Hematopoietic multipotent progenitor cell treated with erythropoietin and hydrocortisone succinate and interleukin-3 and kit ligand, for 8 days (in vitro differentiated cells): Measurements from ENCODE around the gene LRRC27.

Experiments used
- DNase-seq: peaks from one replicate; pipeline ENCODE4 v3.0.0-alpha.2; 2015

Gene LRRC27

DNA sequence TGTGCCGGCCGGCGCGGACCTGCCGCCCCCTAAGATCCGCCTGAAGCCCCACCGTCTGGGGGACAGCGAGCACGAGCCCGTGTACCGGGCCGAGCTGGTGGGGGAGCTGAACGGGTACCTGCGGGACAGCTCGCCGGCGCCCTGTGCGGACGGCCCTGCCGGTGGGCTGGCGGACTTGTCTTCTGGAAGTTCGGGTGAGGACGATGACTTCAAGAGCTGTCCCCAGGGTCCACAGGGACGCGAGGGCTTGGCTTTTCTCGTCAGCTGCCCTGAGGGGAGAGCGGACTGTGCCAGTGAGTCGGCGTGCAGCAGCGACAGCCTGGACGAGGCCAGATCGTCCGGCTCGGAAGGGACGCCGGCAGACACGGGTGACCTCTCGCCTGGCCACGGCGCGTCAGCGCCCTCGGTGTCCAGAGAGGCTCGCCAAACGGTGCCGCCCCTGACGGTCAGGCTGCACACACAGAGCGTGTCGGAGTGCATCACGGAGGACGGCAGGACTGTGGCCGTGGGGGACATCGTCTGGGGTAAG, 73.5 kb downstream of the LRRC27 start:
- DNase-seq: no peak

DNA sequence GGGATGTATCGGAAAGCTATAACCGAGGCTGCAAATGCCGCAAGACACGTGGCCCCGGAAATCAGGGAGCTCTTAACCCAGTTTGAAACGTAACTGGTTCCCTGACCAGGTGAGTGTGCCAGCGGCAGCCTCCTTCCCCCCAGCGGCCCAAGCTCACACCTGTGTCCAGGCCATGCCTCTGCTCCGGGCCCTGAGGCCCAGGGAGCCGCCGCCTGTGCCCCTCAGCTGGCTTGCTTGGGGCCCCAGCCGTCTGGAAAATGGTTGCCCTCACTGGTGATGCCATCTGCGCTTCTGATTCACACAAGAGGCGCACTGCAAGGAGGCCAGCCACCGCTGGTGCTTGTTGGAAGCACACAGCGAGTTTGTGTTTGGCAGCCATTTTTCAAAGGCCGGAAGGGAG, 74.2 kb downstream of the LRRC27 start:
- DNase-seq: no peak

DNA sequence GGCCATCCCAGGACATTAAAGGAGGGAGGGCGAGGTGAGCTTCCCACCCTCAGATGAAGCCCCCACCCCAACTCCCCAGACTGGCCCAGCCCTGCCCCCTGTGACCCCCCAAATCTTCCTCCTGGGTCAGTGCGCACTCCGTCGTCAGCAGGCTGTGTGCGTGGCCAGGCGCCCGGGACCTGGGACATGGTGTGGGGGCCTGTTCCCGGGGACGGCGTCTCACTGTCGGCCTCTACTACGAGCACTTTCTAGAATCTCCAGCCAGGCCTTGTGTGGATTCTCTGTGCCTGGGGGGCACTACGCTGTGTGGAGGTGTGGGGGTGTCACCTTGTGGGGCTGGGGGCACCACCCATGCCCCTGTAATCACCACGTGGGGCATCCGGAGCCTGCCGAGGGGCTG, 74.8 kb downstream of the LRRC27 start:
- no peak for DNase-seq

DNA sequence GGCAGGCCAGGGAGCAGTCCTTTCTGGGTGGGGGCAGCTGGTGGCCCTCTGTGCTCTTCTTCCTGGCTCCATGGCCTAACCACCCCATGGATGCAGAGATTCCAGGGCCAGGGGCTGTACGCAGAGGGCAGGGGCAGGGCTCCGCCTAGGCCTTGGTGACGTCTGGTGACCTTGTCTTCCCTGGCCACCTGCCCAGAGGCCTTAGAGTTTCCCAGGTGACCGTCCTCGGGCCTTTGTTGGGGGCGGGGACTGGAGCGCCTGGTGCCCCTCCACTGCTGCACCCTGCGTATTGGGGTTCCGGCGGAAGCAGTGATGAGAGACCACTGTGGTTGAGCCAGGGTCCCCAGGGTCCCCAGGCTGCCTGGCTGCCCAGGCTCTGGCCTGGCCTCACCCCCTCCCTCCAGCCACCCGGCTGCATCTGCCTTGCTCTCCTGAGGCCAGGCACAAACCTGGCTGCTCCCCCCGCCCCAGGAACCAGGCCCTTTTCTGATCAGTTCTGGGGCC, 75.3 kb downstream of the LRRC27 start:
- no peak for DNase-seq

DNA sequence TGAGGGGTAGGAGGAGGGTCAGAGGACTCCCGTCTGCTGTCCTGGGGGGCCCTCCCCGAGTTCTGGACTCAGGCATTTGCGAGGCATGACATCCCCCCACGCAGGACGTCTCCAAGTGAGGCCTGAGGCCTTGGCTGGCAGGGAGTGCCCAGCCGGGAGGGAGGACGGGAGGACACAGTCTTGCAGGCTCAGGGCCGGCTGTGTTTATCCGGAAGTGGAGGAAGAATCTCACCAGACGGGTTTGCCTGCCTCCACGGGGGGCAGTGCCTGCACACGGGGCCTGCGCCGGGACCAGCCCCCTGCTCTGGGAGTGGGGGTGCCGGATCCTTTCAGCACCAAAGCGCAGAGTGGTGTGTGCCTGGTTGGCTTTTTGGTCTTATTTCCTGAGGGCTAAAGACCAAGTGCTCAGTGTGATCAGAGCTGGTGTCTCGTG, 75.9 kb downstream of the LRRC27 start:
- DNase-seq: no peak

DNA sequence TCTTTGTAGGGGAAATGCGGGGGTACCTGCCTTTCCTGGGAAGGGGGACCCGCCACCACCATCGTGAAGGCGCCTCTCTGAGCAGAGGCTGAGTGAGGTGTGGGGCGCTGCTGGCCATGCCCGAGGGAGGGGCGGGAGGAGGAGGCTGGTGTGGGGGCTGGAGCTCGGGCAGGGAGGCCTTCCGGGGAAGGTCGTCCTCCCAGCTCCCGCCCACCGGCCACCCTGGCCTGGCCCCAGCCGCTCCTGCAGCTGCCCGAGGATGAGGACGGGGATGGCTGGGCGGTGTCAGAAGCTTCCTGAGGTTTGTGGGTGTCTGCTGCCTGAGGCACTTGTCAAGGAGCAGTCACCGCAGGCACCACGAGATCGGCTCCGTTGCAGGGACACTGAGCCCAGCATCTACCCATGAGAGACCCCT, 76.4 kb downstream of the LRRC27 start:
- DNase-seq: no peak

DNA sequence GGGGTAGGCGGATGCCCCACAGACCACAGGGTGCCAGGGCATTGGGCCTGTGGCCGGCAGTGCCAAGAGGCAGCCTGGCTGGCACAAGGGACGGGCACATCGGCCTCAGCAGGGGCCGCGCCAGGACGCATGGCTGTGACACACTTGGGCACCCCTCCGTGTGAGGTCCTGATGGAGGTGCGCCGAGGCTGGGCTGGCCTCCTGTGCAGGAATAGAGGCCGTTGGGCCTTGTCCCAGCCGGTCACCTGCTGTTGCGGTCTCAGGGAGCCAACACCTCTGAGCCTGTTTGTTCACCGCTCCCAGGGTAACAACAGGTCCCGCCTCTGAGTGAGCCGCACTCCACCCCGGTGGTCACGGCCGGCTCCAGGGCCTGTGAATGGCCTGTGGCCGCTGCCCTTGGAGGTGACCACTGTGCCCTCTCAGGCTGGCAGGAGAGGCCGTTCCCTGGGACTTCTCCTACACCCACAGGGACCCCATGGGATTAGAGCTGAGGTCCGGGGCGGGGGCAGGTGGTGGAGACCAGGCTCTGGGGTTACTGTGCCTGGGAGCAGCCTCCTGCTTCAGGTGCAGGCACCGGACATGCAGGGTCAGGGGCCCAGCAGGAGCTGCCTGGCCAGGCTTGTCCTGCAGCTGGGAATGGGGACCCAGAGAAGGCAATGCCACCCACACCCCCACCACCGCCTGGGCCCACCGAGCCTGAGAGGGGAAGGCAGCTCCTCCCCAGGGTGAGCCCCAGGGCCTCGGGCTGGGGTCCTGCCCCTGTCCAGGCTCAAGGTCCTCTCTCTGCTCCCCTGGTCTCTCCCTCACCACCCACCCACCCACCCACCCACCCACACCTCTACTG, 77.1 kb downstream of the LRRC27 start:
- no peak for DNase-seq

DNA sequence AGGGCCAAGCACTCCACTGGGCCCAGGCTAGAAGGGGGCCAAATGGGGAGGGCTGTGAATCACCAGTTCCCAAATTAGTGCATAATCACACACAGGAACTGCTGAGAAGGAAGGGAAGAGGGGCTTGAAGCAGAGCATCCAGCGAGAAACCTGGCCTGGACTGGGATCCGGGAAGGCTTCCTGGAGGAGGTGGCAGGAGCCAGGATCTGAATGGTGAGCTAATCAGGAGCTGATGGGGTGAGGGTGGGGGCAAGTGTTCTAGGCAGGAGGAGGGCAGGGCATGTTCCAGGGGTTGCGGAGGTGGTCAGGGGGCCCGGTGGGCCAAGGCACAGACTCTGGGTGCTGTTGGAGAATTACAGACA, 77.7 kb downstream of the LRRC27 start:
- no peak for DNase-seq

DNA sequence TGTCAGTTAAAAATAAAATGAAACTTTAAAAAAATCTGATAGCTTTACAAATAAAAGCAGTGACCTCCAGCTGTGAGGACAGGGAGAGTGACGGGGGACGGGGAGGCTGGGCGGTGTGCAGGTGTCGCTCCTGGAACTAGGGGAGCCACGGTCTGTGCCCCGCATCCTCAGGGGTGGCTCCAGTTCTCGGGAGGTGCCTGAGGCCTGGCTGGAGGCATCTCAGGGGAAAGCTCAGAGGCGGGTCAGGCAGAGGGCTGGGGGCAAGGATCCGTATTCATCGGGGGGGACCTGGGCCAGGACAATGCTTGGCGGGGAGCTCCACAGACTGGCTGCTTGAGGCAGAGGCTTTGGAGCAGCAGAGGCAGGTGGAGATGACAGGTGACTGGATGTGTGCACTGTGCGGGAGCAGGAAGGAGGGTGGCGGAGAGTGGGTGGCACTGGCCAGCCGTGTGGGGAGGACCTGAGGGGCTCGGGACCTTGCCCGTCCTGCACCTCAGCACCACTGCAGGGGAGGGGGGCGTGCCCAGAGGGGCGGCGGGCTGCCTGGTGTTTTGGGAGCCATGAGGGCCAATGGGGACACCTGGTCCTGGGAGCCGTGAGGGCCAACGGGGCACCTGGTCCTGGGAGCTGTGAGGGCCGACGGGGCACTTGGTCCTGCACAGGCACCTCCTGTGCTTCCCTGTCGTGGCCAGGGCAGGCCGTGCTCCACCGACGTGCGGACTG, 78.2 kb downstream of the LRRC27 start:
- DNase-seq: no peak

DNA sequence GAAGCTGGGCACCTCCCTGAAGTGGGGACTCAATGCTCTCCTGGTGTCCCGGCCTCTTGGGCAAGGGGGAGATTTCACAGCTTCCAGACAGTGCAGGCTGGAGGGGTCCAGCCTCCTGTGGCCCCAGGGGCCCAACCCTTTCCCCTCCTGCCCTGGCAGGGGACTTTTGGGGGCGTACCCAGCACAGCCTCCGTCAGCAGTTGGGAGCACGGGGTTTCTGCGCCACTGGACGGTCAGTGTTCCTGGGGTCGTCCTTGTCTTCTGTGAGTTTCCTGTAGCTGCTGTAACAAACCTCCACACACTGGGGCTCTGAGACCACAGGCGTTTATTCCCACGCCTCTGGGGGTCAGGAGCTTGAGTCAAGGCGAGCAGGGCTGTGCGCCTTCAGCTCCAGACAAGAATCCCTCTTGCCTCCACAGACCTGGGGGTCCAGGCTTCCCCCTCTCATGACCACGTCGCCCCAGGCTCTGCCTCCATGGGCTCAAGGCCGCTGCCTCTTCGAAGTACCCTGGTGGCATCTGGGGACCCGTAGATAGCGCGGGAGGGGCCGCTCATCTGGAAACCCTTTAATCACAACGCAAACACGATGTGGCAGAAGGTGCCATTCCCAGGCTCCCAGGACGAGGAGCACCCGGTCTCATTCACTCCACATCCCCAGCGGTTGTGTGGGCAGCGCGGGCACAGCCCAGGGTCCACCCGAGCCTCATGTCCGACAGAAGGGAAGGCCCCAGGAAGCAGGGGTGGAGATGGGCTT, 79.0 kb downstream of the LRRC27 start:
- DNase-seq: no peak

DNA sequence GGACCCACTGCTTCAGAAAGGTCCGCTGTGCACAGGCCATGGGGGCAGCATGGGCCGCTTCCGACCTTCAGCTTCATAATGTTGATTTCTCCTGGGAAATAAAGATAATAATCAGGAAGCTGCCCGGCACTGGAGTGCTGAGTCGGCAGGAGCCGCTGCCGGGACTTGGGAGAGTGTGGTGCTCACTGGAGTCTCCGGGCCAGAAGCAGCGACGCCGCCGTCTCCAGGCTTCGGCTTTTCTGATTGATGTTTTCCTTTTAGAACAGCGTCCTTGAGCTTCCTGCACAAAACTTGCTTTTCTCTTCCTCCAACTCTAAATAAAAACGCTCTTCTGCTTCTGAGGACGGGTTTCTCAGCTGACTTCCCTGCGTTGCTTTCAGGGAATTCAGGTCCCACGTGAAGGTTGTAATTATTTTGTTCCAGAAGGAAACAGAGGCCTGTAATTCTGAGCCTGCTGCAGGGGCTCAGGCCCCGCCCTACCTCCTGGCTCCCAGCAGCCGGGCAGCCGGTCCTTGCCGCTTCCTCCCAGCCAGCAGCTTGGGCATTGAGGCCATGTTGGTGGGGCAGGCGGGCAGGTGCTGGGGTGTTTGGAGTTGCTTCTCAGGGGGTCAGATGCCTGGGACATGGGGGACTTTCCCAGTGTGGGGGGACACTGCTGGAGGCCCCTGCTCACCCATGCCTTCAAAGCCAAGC, 79.7 kb downstream of the LRRC27 start:
- DNase-seq: no peak

DNA sequence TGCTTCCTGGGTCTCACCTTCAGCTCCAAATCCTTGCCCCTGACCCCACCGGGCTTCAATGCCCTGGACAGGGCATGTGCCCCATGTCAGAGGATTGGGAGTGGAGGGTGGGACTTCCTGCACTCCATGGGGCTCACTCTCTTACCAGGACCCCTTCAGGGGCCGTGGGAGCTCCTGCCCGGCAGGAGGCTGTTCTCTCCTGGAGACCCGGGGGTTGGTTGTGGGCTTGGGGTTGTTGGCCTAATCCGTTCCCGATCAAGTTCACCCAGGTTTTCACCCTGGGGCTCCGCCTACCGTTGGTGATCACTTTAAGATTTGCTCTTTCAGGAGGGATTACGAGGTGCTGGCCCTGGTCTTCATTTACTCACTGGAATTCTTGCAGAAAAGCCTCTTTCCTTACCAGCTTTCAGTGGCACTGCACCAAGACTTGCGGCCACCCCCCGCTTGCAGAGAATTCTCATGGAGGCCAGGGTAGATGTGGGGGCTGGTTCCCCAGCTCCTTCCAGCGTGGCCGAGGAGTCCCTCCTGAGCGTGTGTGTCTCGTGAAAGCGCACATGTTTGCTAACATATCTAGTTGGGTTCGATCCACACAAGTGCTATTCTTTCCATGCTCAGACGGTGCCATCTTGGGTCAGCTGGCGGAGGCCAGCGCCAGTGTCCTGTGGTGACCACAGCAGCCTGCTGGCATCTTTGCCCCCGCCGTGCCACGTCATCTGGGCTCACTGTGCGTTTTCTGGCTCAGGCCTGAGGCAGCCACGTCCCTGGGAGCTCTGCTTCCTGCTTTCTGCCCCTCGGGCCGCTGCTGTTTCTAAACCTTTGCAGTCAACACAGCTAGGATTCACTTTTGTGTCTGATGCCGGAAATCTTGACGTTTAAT, 80.6 kb downstream of the LRRC27 start:
- DNase-seq: no peak

DNA sequence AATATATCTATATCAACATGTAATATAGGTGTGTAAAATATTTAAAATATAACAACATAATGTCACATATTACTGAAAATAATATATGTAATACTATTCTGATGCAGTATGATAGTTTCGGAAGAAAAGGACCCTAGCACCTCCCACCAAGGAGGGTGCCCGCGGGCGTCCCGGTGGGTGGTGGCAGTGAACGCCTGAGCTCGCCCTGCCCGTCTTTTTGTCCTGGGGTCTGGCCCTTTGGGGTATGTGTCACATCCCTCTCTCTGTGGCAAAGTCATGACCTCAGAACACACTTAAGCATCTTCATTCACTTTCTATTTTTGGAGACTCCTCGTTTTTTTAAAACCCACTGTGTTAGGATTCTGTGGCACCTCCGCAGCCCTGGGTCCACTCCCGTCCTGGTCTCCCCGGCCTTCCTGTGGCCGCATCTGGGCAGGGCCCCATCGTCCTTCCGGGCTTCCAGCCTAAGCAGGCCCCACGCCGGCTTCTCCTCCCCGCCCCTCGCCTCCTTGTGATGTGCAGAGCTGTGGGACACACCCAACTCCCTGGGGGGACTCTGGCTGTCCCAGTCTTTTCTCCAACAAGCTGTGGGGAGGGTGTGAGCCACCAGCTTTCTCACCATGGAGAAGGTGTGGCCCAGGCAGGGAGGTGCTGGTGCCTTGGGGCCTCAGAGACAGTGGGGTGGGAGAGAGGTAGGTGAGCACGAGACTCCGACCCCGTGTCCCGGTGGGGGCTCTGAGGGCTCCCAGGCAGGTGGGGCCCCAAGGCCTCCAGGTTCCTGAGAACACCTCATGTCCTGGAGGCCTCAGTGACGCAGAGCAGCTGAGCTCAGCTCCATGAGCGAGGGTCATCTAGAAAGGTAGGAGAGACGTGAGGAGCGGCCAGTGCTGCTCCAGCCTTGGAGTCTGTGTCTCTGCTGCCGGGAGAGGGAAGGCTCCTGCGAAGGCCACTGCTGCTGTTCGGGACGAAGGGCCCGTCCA, 81.5 kb downstream of the LRRC27 start:
- DNase-seq: no peak

DNA sequence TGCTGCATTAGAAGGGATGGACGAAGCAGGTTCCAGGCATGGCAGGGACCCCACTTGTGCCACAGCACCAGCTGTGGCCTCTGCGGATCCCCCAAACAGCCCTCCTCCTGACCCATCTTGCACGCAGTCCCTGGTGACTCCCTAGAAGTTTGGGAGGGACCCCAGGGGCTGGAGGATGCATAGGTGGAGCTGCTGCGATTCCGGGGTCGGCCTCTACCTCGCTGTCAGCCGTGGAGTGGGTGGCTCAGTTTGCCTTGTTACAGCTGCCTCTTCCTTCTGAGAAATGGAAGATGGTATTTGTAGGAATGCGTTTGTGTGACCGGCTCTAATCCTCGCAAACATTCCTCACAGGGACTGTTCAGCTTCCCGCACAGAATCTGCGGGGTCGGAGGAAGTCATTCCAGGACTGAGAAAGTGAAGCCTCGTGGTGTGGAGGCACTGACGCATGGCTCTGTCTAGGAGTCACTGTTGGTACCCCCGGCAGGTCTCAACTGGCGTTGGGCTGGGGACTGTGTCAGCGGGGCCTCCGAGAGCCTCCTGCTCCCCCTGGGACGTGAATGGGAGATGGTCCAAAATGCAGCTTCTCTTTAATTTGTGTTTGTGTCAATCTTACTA, 82.5 kb downstream of the LRRC27 start:
- no peak for DNase-seq

DNA sequence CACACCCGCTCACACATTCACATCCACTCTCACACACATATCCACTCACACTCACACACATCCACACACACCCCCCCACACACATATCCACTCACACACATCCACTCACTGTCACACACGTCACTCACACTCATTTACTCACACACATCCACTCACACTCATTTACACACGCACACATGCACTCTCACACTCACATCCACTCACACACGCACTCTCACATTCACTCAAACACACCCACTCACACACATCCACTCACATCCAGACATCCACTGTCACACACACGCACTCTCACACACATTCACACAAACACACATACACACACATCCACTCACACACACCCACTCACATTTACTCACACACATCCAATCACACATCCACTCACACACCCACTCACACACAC, 83.3 kb downstream of the LRRC27 start:
- DNase-seq: no peak

DNA sequence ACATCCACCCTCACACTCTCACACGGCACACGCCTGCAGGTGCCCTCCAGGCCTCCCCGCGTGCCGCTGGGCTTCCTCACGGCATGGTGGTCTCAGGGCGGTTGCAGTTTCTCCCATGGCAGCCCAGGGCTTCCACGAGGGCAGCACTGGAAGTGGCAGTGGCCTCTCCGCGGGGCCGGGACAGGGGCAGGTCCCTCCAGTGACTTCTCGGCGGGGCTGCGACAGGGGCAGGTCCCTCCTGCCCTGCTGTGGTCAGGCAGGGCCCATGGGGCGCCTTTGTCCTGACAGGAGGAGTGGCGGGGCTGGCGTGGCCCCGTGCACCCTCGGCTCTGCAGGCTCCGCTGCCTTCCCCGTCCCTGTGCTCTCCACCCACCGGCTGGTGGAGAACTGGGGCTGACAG, 84.0 kb downstream of the LRRC27 start:
- DNase-seq: no peak

DNA sequence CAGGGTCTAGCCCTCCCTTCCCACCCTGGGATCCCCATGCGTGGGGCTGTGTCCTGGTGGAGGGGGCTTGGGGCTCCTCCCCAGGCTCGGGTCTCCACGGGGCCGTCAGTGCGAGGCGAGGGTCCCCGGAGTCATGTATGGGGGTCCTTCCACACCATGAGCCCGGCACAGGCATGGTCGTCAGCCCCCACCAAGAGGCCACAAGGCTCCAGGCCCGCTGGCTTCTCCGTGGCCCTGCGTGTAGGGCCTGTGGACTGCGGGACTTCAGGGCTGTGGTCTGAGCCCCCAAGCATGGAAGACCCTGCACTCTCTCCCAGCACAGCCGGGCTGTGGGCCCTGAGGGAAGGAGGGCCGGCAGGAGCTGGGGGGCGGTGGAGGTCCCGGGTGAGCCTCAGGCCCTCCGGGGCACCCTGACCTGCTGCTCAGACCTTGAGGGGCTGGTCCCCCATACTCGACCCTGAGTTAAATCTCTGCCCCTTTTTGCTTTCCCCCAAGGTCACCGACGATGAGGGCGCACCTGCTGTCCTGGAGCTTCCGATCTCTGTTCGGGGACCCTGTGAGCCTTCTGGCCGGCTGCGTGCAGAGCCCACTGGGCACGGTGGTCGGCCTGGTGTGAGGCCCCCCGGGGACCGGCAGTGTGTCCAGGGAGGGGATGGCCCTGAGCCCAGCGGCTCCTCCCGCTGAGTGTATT, 84.7 kb downstream of the LRRC27 start:
- no peak for DNase-seq

DNA sequence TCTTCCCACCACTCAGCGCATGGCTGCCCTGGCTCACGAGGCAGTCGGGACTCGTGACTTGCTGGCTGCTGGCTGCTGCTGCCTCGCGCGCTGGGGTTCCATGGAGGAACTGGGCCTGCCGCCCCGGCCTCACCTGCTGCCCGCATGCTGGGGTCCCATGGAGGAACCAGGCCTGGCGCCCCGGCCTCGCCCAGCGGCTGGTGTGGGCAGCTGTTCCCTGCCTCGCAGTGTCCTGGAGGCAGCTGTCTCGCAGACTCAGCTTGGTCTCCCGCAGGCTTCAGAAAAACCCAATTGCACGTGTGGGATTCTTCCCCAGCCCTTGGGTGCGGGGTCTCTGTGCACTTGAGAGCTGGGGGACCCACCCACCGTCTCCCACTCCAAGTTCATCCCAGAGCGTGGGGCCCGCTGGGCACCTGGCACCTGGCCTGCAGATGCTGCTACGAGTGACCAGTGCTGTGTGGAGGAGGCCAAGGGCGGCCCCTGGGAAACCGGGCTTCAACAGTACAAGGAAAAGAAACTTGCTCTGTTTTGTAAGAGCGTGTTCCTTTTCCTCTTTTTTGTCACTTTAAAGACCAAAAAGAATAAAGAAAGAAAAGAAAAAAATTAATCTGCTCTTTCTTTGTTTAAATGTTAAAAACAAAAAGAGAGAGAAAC, 85.4 kb downstream of the LRRC27 start:
- no peak for DNase-seq

DNA sequence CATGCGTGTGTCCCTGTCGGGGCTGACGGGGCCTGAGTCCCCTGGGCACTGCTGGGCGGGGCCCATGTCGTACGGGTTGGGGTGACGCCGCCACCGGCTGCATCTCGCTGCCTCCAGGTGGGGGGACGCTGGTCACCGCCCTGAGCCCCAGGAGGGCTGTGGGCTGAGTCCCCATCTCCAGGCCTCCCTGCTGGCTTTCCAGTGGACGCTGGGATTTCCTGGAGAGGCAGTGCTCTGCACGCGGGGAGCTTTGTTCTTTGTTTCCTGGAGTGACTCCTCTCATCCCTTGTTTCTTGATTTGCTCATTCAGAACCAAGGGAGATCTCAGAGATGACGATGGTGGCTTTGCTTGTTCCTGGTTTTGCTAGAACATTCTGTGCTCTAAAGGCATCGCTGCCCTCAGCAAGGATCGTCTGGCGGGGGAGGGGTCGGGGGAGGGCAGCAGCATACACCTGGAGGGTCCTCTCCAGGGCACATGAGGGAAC, 86.0 kb downstream of the LRRC27 start:
- no peak for DNase-seq
